Tibial nerve (tissue), 4 donors: ENCODE results near the gene PDLIM5. TPM values are rescaled to one million over a fixed set of nuclear protein-coding genes. Genes with fewer than 3 reads are reported as not detected.

Experiments used
- DNase-seq, 2 donors: peaks; one replicate each; pipeline ENCODE4 v3.0.0-alpha.2; 2019; ENCODE audit warnings: low spot score in 2 of 2
- H3K27ac ChIP-seq, 4 donors: fragments of 200-600 bp; sonication (generic) in 3 of 4; one replicate each; pipeline ENCODE4 v1.5.1; 2017 to 2019; ENCODE audit warnings: mild to moderate bottlenecking in 1 of 4
- H3K27me3 ChIP-seq, 2 donors: fragments of 200-600 bp; sonication (generic) in 1 of 2; one replicate each; pipeline versions ENCODE4 v1.5.1 to v1.6.0; 2017 to 2019
- H3K36me3 ChIP-seq, 3 donors: fragments of 200-600 bp; sonication (generic); one replicate each; pipeline ENCODE4 v1.5.1; 2018 to 2019
- H3K4me1 ChIP-seq, 4 donors: fragments of 200-600 bp; sonication (generic) in 3 of 4; one replicate each; pipeline ENCODE4 v1.5.1; 2017 to 2019
- H3K4me3 ChIP-seq, 4 donors: fragments of 200-600 bp; sonication (generic) in 3 of 4; one replicate each; pipeline ENCODE4 v1.5.1; 2017 to 2019; ENCODE audit warnings: mild to moderate bottlenecking in 1 of 4, moderate library complexity in 1 of 4
- H3K9me3 ChIP-seq, 4 donors: fragments of 200-600 bp; sonication (generic) in 3 of 4; one replicate each; pipeline ENCODE4 v1.5.1; 2017 to 2019
- EP300 ChIP-seq, 2 donors: sonication (generic); formaldehyde crosslinking; IDR thresholded peaks; one replicate each; pipeline ENCODE4 v1.6.1; 2017; ENCODE audit warnings: antibody characterized with exemption in 2 of 2, mild to moderate bottlenecking in 1 of 2
- POLR2A ChIP-seq, 2 donors: fragments of 450-650 bp; IDR thresholded peaks; one replicate each; pipeline ENCODE4 v1.6.1; 2017; ENCODE audit warnings: antibody characterized with exemption in 2 of 2, mild to moderate bottlenecking in 2 of 2, moderate library complexity in 2 of 2
- WGBS, 2 donors: methylation state at CpG; one replicate each; pipeline ENCODE4 v1.1.5; 2018; 5-methylcytosine and 5-hydroxymethylcytosine counted together
- total RNA-seq, 4 donors: library from RNA; depleted of rRNA; stranded (reverse); fragments of >200 nt; gene quantifications; one replicate each; pipeline ENCODE4 v1.1.0, GENCODE V29; 2016
- TF ChIP-seq, protein P1 (sequence below), 5 experiments: fragments of 200-600 bp in 3 of 5; fragments of 450-650 bp in 2 of 5; sonication (generic) in 3 of 5; IDR thresholded peaks; one replicate each; pipeline ENCODE4 v1.5.1; 2016 to 2019; ENCODE audit warnings: antibody characterized with exemption in 5 of 5, mild to moderate bottlenecking in 3 of 5, moderate library complexity in 2 of 5

The PDLIM5 gene
- total RNA-seq, 4 donors from 2014 or later: 73.5 to 117 (median 98.2) TPM

DNA sequence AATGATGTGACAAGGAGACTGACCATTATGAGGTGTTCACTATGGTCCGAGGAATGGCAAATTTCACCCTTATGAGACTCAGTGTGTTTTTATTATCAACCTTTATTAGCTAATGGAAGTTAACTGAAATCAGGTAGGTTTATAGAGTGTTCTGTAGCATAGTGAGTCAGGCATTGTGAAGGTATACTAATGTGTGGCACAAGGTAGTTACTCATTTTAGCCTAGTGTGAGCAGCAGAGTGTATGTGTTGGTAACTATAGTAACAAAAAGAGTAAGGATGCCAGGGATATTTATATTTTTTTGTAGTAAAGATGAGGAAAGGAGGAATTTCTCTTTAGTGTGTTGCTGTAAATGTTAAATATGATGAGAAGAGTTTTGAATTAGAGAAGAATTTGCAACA, 12.0 kb downstream of the PDLIM5 start:
- H3K9me3 ChIP-seq: no peaks in the 10 kb centered on the region
- WGBS, 2 donors: 94 to 96% methylated on average over 1 of the region's 1 CpG
- H3K27me3 ChIP-seq: no peaks in the 10 kb centered on the region
- H3K4me3 ChIP-seq: no peak overlapping the region
- no peak for DNase-seq
- peaks cover 0 to 93% (median 15%) of the 10 kb centered on the region in 4 donors for H3K4me1 ChIP-seq
- TF ChIP-seq, protein P1, sequence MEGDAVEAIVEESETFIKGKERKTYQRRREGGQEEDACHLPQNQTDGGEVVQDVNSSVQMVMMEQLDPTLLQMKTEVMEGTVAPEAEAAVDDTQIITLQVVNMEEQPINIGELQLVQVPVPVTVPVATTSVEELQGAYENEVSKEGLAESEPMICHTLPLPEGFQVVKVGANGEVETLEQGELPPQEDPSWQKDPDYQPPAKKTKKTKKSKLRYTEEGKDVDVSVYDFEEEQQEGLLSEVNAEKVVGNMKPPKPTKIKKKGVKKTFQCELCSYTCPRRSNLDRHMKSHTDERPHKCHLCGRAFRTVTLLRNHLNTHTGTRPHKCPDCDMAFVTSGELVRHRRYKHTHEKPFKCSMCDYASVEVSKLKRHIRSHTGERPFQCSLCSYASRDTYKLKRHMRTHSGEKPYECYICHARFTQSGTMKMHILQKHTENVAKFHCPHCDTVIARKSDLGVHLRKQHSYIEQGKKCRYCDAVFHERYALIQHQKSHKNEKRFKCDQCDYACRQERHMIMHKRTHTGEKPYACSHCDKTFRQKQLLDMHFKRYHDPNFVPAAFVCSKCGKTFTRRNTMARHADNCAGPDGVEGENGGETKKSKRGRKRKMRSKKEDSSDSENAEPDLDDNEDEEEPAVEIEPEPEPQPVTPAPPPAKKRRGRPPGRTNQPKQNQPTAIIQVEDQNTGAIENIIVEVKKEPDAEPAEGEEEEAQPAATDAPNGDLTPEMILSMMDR (IDR thresholded peaks at IDR 0.05): no peak
- TF ChIP-seq POLR2A (IDR thresholded peaks at IDR 0.05): no peak
- TF ChIP-seq EP300 (IDR thresholded peaks at IDR 0.05): no peak
- peak overlapping the region in 1 of 4 donors; percentile 31 for H3K27ac ChIP-seq
- no peaks in the 10 kb centered on the region for H3K36me3 ChIP-seq

DNA sequence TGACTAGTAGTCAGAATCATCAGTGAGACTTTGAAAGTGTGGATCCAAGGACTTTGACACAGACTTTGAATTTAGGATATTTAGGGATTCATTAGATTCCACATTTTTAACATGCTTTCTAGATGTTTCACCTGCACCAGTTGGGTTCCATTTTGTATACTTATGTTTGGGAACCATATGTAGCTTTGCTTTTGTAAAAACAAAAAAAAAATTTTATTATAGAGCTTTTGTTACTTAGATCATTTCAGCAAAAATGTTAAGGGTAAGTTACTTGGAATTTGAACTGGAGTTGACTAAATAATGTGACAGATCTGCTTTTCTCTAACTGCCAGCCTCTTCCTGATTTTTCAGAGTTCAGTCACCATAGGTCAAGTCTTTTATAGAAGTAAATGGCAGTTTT, 14.6 kb downstream of the PDLIM5 start:
- H3K4me1 ChIP-seq: peaks cover 0 to 72% (median 7%) of the 10 kb centered on the region in 4 donors
- no peaks in the 10 kb centered on the region for H3K9me3 ChIP-seq
- DNase-seq: no peak
- H3K27ac ChIP-seq: no peak overlapping the region
- TF ChIP-seq POLR2A (IDR thresholded peaks at IDR 0.05) (no peak), EP300 (IDR thresholded peaks at IDR 0.05) (no peak)
- TF ChIP-seq, protein P1 (IDR thresholded peaks at IDR 0.05): no peak
- H3K36me3 ChIP-seq: no peaks in the 10 kb centered on the region
- no peaks in the 10 kb centered on the region for H3K27me3 ChIP-seq
- H3K4me3 ChIP-seq: no peak overlapping the region

DNA sequence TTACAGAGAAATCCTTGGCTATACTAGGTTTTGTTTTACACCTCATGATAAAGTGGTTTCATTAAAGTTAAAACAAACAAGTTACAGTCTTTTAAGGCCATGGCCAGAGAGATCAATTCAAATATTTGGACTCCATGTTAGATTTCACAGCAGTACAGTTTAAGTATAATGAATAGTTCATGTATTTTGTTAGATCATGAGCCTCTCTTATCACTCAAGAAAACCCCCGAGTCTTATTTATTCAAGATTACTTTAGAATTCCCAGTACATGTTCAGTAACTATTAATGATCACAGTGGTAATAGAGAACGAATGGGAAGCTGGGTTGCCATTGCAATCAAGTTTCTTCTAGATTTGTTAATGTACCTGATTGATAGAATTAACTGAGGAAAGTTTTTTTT, 15.2 kb downstream of the PDLIM5 start:
- Histone ChIP-seq H3K36me3 (no peaks in the 10 kb centered on the region), H3K4me3 (no peak overlapping the region), H3K9me3 (no peaks in the 10 kb centered on the region), H3K27me3 (no peaks in the 10 kb centered on the region), H3K4me1 (peaks cover 0 to 67% (median 2%) of the 10 kb centered on the region in 4 donors), H3K27ac (no peak overlapping the region)
- 88 to 89% methylated on average over 2 of the region's 2 CpGs for WGBS, 2 donors
- no peak for TF ChIP-seq EP300 (IDR thresholded peaks at IDR 0.05)
- TF ChIP-seq POLR2A (IDR thresholded peaks at IDR 0.05): no peak
- TF ChIP-seq, protein P1 (IDR thresholded peaks at IDR 0.05): no peak
- DNase-seq: no peak

DNA sequence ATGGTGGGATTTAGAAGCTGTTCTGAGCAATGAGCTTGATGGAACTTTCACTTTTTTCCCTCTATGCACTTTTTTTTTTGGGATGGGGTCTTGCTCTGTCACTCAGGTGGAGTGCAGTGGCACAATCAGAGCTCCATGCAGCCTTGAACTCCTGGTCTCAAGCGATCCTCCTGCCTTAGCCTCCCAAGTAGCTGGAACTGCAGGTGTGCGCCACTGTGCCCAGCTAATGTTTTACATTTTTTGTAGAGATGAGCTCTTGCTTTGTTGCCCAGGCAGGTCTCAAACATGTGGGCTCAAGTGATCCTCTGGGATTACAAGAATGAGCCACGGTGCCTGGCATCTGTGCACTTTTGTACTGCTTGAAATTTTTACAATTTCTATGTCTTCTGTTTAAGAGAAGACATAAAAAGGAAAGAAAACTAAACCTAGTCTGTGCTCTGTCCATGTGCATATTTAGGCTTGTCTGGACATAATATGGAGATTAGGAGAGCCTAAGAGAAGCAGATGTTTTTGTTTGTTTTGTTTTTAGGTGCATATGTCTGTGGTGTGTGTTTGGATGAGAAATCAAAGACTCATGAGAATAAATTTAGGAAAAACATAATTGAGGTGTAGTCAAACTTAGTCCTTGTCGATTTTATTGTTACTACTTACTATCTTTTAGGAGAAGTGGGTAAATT, 16.5 kb downstream of the PDLIM5 start:
- 84 to 86% methylated on average over 4 of the region's 4 CpGs for WGBS, 2 donors
- Histone ChIP-seq H3K27ac (no peak overlapping the region), H3K27me3 (no peaks in the 10 kb centered on the region), H3K4me1 (peaks cover 0 to 54% (median 2%) of the 10 kb centered on the region in 4 donors), H3K9me3 (no peaks in the 10 kb centered on the region), H3K36me3 (no peaks in the 10 kb centered on the region), H3K4me3 (no peak overlapping the region)
- DNase-seq: no peak
- no peak for TF ChIP-seq EP300 (IDR thresholded peaks at IDR 0.05)
- TF ChIP-seq, protein P1 (IDR thresholded peaks at IDR 0.05): no peak
- TF ChIP-seq POLR2A (IDR thresholded peaks at IDR 0.05): no peak

DNA sequence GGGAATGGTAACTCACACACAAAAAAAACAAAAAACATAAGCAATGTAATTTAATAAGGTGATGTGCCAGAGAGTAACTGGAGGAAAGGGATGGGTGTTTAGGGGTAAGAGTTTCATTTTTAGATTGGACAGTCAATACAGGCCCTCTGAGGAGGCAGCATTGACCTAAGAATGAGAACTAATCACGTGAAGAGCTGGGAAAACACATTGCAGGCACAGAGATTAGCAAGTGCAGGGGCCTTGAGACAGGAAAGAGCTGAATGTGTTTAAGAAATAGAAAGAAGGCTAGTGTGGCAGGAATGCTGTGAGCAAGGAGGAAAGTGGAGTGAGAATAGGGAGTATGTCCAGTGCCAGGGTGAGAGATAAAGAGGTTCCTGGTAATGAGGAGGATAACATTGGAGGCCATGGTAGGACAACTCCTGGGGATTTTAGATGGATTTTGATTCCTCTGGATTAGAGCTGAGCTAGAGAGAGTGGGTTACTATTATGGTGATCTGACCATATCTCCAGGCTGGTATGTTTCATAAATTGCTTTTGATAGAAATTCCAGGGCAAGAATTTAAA, 17.6 kb downstream of the PDLIM5 start:
- Histone ChIP-seq H3K4me1 (peaks cover 0 to 45% (median 2%) of the 10 kb centered on the region in 4 donors), H3K27ac (no peak overlapping the region), H3K9me3 (no peaks in the 10 kb centered on the region), H3K27me3 (no peaks in the 10 kb centered on the region), H3K36me3 (no peaks in the 10 kb centered on the region), H3K4me3 (no peak overlapping the region)
- TF ChIP-seq POLR2A (IDR thresholded peaks at IDR 0.05): no peak
- TF ChIP-seq, protein P1 (IDR thresholded peaks at IDR 0.05): no peak
- no peak for TF ChIP-seq EP300 (IDR thresholded peaks at IDR 0.05)
- 47 to 62% methylated on average over 1 of the region's 1 CpG for WGBS, 2 donors
- DNase-seq: no peak
